CD4-positive, CD25-positive, alpha-beta regulatory T cell (primary cell): Measurements from ENCODE around the gene PITPNM2. TPM values are rescaled to one million over a fixed set of nuclear protein-coding genes. Genes with fewer than 3 reads are reported as not detected.

ENCODE experiments used
- ATAC-seq, 2 donors: fragments of 150-1000 bp; cut with Tn5 transposase; one replicate each; pipeline ENCODE4 v1.10.0; 2021; ENCODE audit warnings: low read depth in 2 of 2, moderate number of reproducible peaks in 2 of 2, moderate library complexity in 1 of 2
- DNase-seq, 3 donors: peaks; one replicate each; pipeline versions ENCODE4 v3.0.0 to v3.0.0-alpha.2; 2012 to 2022; ENCODE audit warnings: mixed read lengths in 1 of 3
- H3K27ac ChIP-seq: one replicate; pipeline ENCODE4 v1.7.0; 2013; ENCODE audit warnings: mild to moderate bottlenecking, low read length; ENCODE audit not compliant: insufficient read depth, poor library complexity, severe bottlenecking
- H3K27me3 ChIP-seq: one replicate; pipeline ENCODE4 v1.7.0; 2013; ENCODE audit warnings: low read length; ENCODE audit not compliant: control insufficient read depth, insufficient read depth
- H3K36me3 ChIP-seq: one replicate; pipeline ENCODE4 v1.7.0; 2013; ENCODE audit warnings: mild to moderate bottlenecking, low read length, moderate library complexity; ENCODE audit not compliant: control insufficient read depth, insufficient read depth
- H3K4me1 ChIP-seq: 2 replicates; pipeline ENCODE4 v1.7.0; 2013; ENCODE audit warnings: mild to moderate bottlenecking, low read length; ENCODE audit not compliant: insufficient read depth, control insufficient read depth, poor library complexity, severe bottlenecking
- H3K4me3 ChIP-seq: one replicate; pipeline ENCODE4 v1.7.0; 2013; ENCODE audit warnings: low read depth, mild to moderate bottlenecking, low read length, moderate library complexity
- H3K9me3 ChIP-seq, 2 experiments: 1 replicate in 1 of 2; 2 replicates in 1 of 2; pipeline ENCODE4 v1.7.0; 2013; ENCODE audit warnings: low read length in 2 of 2, mild to moderate bottlenecking in 1 of 2, moderate library complexity in 1 of 2; ENCODE audit not compliant: control insufficient read depth in 2 of 2
- H3K27ac Mint-ChIP-seq, 3 donors: one replicate each; pipeline ENCODE4 v1.8.0; 2020 to 2022; ENCODE audit warnings: mild to moderate bottlenecking in 3 of 3, mixed read lengths in 3 of 3, moderate library complexity in 2 of 3
- H3K27me3 Mint-ChIP-seq: one replicate; pipeline ENCODE4 v1.8.0; 2022; ENCODE audit warnings: mild to moderate bottlenecking, mixed read lengths
- H3K36me3 Mint-ChIP-seq: one replicate; pipeline ENCODE4 v1.8.0; 2020; ENCODE audit warnings: mixed read lengths
- H3K4me1 Mint-ChIP-seq, 4 donors: one replicate each; pipeline ENCODE4 v1.8.0; 2020 to 2022; ENCODE audit warnings: mixed read lengths in 4 of 4, mild to moderate bottlenecking in 1 of 4
- H3K4me3 Mint-ChIP-seq, 4 donors: one replicate each; pipeline ENCODE4 v1.8.0; 2020 to 2022; ENCODE audit warnings: mild to moderate bottlenecking in 4 of 4, mixed read lengths in 4 of 4, moderate library complexity in 3 of 4
- H3K9me3 Mint-ChIP-seq, 7 donors: one replicate each; pipeline ENCODE4 v1.8.0; 2020 to 2022; ENCODE audit warnings: mixed read lengths in 7 of 7, mild to moderate bottlenecking in 3 of 7, moderate library complexity in 2 of 7
- polyA plus RNA-seq, 4 donors: library from polyadenylated mRNA; unstranded; fragments of 300-500 nt; fragmentation: Illumina TruSeq; gene quantifications; one replicate each; pipeline ENCODE4 v1.2.3, GENCODE V29; 2021
- total RNA-seq: library from RNA; stranded (reverse); gene quantifications from one replicate; pipeline ENCODE4 v1.2.3, GENCODE V29; 2022

The PITPNM2 gene
- total and polyA plus RNA-seq, 5 donors from 2014 or later = 2.2 to 57.2 (median 4.0) TPM

DNA sequence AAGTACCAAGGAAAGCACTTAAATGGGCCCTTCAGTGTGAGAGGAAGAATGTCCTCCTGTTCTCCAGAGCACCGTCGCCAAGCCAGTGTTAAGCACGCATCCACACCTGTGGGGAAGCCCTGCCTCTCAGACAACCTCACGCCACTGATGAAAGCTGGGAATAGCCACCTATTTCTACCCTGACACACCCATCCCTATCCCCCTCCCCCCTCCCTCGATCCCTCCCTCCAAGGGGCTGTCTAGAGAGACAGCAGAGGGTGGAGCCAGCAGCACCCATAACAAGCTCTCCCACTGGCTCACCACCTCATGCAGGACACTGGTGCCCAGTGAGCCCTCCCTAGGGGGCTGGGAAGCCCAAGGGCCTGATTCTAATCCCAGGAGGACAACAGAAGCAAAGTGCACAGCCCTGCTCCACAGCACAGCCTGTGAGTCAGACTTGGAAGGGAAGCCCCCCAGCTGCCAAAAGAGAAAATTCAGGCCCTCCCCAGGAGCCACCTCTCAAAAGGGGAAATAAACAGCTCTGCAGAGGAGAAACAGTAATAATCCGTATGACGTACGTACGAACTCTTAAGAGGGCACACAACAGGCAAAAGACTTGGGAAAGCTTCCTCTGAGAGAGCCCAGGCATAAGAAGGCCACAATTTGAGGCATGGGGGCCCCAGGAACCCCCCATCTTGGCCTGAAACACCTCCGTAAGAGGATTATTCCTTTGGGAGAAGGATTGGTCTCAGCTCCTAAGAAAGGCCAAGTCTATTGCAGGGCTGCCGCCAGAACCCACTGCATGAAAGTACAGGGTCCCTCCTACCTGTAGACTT, 7.8 kb downstream of the PITPNM2 start:
- Mint-ChIP-seq H3K27me3 (no peaks in the 10 kb centered on the region), H3K27ac (peak overlapping the region; percentile 17 to 79 (median 26)), H3K9me3 (peaks cover 0 to 1% (median 0%) of the 10 kb centered on the region in 7 donors), H3K4me3 (no peak overlapping the region), H3K36me3 (peaks cover 8% of the 10 kb centered on the region), H3K4me1 (peaks cover 19 to 84% (median 55%) of the 10 kb centered on the region in 4 donors)
- Histone ChIP-seq H3K4me1 (peaks cover 19% of the 10 kb centered on the region), H3K9me3 (no peaks in the 10 kb centered on the region), H3K36me3 (no peaks in the 10 kb centered on the region), H3K4me3 (no peak overlapping the region), H3K27me3 (no peaks in the 10 kb centered on the region), H3K27ac (no peak overlapping the region)
- DNase-seq (no peak), ATAC-seq (peak in 1 of 2 donors; percentile 14)

- Histone ChIP-seq H3K27ac (peak overlapping the region; percentile 2), H3K4me1 (peaks cover 19% of the 10 kb centered on the region), H3K9me3 (no peaks in the 10 kb centered on the region), H3K36me3 (peaks cover 2% of the 10 kb centered on the region), H3K4me3 (no peak overlapping the region), H3K27me3 (no peaks in the 10 kb centered on the region)
- ATAC-seq (no peak), DNase-seq (no peak)
- Mint-ChIP-seq H3K4me1 (peaks cover 15 to 82% (median 49%) of the 10 kb centered on the region in 4 donors), H3K27ac (peak overlapping the region in 2 of 3 donors; percentile 17 to 79), H3K36me3 (peaks cover 8% of the 10 kb centered on the region), H3K9me3 (peaks cover 0 to 1% (median 0%) of the 10 kb centered on the region in 7 donors), H3K4me3 (no peak overlapping the region), H3K27me3 (no peaks in the 10 kb centered on the region)
These were observed 8.4 kb downstream of the PITPNM2 start for GRCh38 chr12:123142518-123142840.

DNA sequence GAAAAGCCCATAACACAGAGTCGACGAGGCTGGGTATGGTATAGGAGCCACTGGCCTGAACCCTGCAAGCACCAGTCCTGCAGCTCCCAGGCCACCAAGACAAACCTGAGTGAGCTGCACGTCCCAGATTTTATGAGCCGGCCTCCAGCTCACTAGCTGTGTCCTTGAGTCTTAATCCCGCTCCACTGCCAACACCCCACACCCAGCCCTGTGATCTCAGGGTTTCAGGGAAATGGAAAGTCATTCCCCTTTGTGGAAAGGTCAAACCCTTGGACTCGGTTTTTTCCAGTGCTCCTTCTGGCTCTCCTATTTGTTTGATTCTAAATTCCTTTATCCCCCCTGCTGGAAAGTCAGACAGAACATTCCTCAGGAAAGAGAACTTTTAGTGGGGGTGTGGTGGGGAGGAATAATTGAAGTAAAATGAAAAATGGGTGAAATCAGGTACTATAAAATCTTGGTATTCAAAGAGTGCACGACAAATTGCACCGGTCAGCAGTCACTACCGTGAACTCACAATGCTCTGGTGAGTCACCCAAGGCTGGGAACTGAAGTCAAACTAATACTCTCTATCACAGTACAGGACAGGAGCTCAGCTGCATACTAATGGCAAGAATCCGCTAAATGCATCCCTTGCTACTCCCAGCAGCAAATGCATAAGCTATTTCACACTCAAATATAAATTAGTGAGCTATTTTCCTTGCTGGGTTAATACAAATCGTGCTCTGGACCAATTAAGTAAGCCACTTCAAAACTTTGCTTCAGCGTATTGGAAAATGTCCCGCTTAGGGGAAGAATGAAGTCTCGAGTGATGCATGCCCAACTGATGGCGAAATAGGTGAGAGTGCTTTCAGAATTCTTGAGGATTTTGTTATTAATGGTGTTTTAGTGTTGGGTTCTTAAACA, 9.0 kb downstream of the PITPNM2 start:
- H3K27me3 ChIP-seq = no peaks in the 10 kb centered on the region
- Mint-ChIP-seq H3K27ac (peak overlapping the region; percentile 68 to 86 (median 82)), H3K4me3 (no peak overlapping the region), H3K36me3 (peaks cover 8% of the 10 kb centered on the region), H3K4me1 (peaks cover 9 to 76% (median 43%) of the 10 kb centered on the region in 4 donors), H3K9me3 (peaks cover 0 to 1% (median 0%) of the 10 kb centered on the region in 7 donors), H3K27me3 (no peaks in the 10 kb centered on the region)
- no peak for DNase-seq
- H3K4me1 ChIP-seq = peaks cover 17% of the 10 kb centered on the region
- no peak overlapping the region for H3K4me3 ChIP-seq
- H3K36me3 ChIP-seq = peaks cover 6% of the 10 kb centered on the region
- peak overlapping the region; percentile 2 for H3K27ac ChIP-seq
- no peak for ATAC-seq
- H3K9me3 ChIP-seq = no peaks in the 10 kb centered on the region

GRCh38 chr12:123140676-123141614, 9.9 kb downstream of the PITPNM2 start:
- peaks cover 6% of the 10 kb centered on the region for H3K36me3 ChIP-seq
- H3K27ac Mint-ChIP-seq = peak overlapping the region; percentile 68 to 95 (median 81)
- H3K27me3 ChIP-seq = no peaks in the 10 kb centered on the region
- no peaks in the 10 kb centered on the region for H3K9me3 ChIP-seq
- peaks cover 7 to 75% (median 43%) of the 10 kb centered on the region in 4 donors for H3K4me1 Mint-ChIP-seq
- H3K4me3 Mint-ChIP-seq = no peak overlapping the region
- no peak overlapping the region for H3K27ac ChIP-seq
- H3K36me3 Mint-ChIP-seq = peaks cover 10% of the 10 kb centered on the region
- peaks cover 0 to 1% (median 0%) of the 10 kb centered on the region in 7 donors for H3K9me3 Mint-ChIP-seq
- no peaks in the 10 kb centered on the region for H3K27me3 Mint-ChIP-seq
- no peak overlapping the region for H3K4me3 ChIP-seq
- H3K4me1 ChIP-seq = peaks cover 17% of the 10 kb centered on the region
- ATAC-seq = no peak
- no peak for DNase-seq

DNA sequence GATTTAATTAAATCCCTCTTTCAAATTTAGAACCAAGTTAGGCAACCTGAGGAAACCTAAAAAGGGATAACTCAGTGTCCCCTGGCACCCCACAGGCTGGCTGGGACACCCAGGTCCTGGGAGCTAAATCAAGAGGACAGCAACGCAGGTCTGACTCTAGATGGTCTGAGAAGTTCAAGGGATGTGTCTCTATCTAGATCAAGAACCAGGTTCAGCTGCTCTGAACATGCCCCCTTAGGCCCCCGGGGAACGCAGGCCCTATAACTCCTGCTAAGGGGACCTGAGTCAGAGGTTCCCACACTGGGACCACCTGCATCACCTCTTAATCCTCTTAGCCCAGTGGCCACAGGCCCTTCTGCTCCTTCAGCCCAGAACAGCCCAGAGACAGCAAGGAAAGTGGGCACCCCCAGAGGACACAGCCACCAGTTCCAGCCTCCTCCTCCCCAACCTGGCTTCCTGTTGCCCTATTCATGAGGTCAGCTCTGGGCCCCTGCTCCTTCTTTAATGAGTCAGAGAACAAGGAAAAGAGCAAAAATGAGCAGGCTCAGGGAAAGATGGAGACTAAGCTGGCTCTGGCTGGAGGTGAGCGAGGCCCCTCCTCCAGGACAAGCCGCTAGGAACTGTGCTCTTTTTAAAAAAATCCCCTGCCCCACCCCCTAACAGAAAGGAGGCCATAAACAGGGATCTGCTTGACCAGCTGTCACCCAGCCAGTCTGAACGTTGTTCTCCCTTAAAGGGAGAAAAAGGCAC, 10.8 kb downstream of the PITPNM2 start:
- Mint-ChIP-seq H3K27ac (peak overlapping the region; percentile 68 to 95 (median 82)), H3K4me1 (peaks cover 0 to 72% (median 39%) of the 10 kb centered on the region in 4 donors), H3K4me3 (peak overlapping the region in 2 of 4 donors; percentile 16 to 53), H3K9me3 (no peaks in the 10 kb centered on the region), H3K36me3 (peaks cover 8% of the 10 kb centered on the region), H3K27me3 (no peaks in the 10 kb centered on the region)
- no peak for ATAC-seq
- H3K4me3 ChIP-seq = no peak overlapping the region
- H3K27ac ChIP-seq = peak overlapping the region; percentile 41
- no peaks in the 10 kb centered on the region for H3K27me3 ChIP-seq
- H3K9me3 ChIP-seq = no peaks in the 10 kb centered on the region
- peaks cover 6% of the 10 kb centered on the region for H3K36me3 ChIP-seq
- peaks cover 17% of the 10 kb centered on the region for H3K4me1 ChIP-seq
- no peak for DNase-seq

DNA sequence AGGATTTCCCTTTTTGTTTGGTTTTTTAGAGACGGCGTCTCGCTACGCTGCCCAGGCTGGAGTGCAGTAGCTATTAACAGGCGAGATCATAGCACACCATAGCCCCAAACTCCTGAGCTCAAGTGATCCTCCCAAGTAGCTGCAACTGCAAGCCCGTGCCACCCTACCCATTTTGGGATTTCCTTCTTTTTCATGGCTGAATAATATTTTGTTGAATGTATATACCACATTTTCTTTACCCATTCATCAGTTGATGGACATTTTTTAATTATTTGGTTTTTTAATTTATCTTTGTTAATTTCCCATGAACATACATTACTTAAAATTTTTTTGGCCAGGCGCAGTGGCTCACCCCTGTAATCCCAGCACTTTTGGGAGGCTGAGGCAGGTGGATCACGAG, 15.2 kb downstream of the PITPNM2 start:
- peaks cover 6 to 69% (median 50%) of the 10 kb centered on the region in 4 donors for H3K4me1 Mint-ChIP-seq
- Histone ChIP-seq H3K27me3 (no peaks in the 10 kb centered on the region), H3K9me3 (no peaks in the 10 kb centered on the region), H3K4me3 (no peak overlapping the region), H3K4me1 (peaks cover 40% of the 10 kb centered on the region), H3K27ac (no peak overlapping the region), H3K36me3 (peaks cover 6% of the 10 kb centered on the region)
- ATAC-seq = no peak
- no peak for DNase-seq
- no peaks in the 10 kb centered on the region for H3K9me3 Mint-ChIP-seq
- H3K4me3 Mint-ChIP-seq = no peak overlapping the region
- H3K27me3 Mint-ChIP-seq = no peaks in the 10 kb centered on the region
- peaks cover 12% of the 10 kb centered on the region for H3K36me3 Mint-ChIP-seq
- H3K27ac Mint-ChIP-seq = peak overlapping the region; percentile 22 to 67 (median 62)
